ENCODE data around the gene EML6. TPM values are rescaled to one million over a fixed set of nuclear protein-coding genes. Genes with fewer than 3 reads are reported as not detected.

The EML6 gene
- total RNA-seq, 1 experiment from 2014 or later = 1.5 TPM

- Histone ChIP-seq H3K9me3 (ENCODE audit: control insufficient read depth, low read depth, low read length) (no peaks in the 10 kb centered on the region), H2AFZ (ENCODE audit: low read length) (no peak overlapping the region), H3K18ac (ENCODE audit: insufficient read length, low read depth, low read length) (no peak overlapping the region), H2AK5ac (ENCODE audit: insufficient read length, low read length) (no peak overlapping the region), H3K56ac (ENCODE audit: insufficient read length, low read depth, low read length) (no peak overlapping the region), H3K79me1 (ENCODE audit: insufficient read depth, low read depth, low read length, poor library complexity, severe bottlenecking) (no peaks in the 10 kb centered on the region), H2BK15ac (ENCODE audit: low read depth, low read length) (no peak overlapping the region), H3K23me2 (ENCODE audit: insufficient read length, low read depth, low read length, poor library complexity, severe bottlenecking) (no peaks in the 10 kb centered on the region), H2BK20ac (ENCODE audit: low read depth, low read length, poor library complexity, severe bottlenecking) (no peak overlapping the region), H3K79me2 (ENCODE audit: insufficient read depth, low read length) (no peaks in the 10 kb centered on the region), H3K23ac (ENCODE audit: insufficient read length, low read depth, low read length) (no peak overlapping the region), H3K4me2 (ENCODE audit: insufficient read depth, insufficient read length, low read length) (no peak overlapping the region), H2BK5ac (ENCODE audit: insufficient read length, low read length) (no peak overlapping the region), H4K8ac (replicated peaks; ENCODE audit: insufficient read length, low read depth, low read length) (no peak overlapping the region), H3K4me1 (ENCODE audit: insufficient read depth, low read length) (no peaks in the 10 kb centered on the region), H3K14ac (ENCODE audit: insufficient read depth, low read length) (no peak overlapping the region), H2BK12ac (ENCODE audit: insufficient read length, low read depth, low read length) (no peak overlapping the region), H3K4ac (ENCODE audit: low read depth, low read length) (no peak overlapping the region), H2BK120ac (ENCODE audit: low read depth, low read length, poor library complexity, severe bottlenecking) (no peak overlapping the region), H4K91ac (ENCODE audit: insufficient read length, low read depth, low read length) (no peak overlapping the region), H3K27ac (ENCODE audit: insufficient read length, low read depth, low read length) (no peak overlapping the region), H3T11ph (ENCODE audit: low read length) (no peak overlapping the region), H3K27me3 (ENCODE audit: insufficient read depth, low read length) (no peaks in the 10 kb centered on the region), H4K20me1 (ENCODE audit: control insufficient read depth, insufficient read depth, insufficient read length) (no peaks in the 10 kb centered on the region), H4K5ac (ENCODE audit: insufficient read length, low read depth, low read length) (no peak overlapping the region), H3K9ac (ENCODE audit: extremely low read depth, insufficient read length, low read length) (no peak overlapping the region)
- Mint-ChIP-seq H3K27me3 (ENCODE audit: low read depth) (no peaks in the 10 kb centered on the region), H3K9me3 (no peaks in the 10 kb centered on the region), H3K4me3 (no peak overlapping the region), H3K36me3 (ENCODE audit: insufficient read depth in 1 of 3, low read depth in 3 of 3) (no peaks in the 10 kb centered on the region), H3K27ac (no peak overlapping the region), H3K4me1 (no peaks in the 10 kb centered on the region)
- no peak for DNase-seq
- WGBS (ENCODE audit: extremely low coverage, insufficient read length, low lambda C conversion rate) = no CpG with 5 or more reads among the region's 3 CpGs
- no peak for TF ChIP-seq CTCF (conservative IDR thresholded peaks at IDR 0.05)
Measured at GRCh38 chr2:54894467-54894866, 171.0 kb downstream of the EML6 start.
